GM18951 (cell line): Measurements from ENCODE around the gene SLC30A4.

ENCODE experiments used
- POLR2A ChIP-seq: IDR thresholded peaks from 4 replicates; pipeline ENCODE4 v1.6.1; 2011; ENCODE audit warnings: mild to moderate bottlenecking; ENCODE audit not compliant: insufficient read length, insufficient read depth; ENCODE audit errors: extremely low read depth
- in situ Hi-C: fragments of 300-500 bp; cut with MboI; formaldehyde crosslinking; loops from one replicate; pipeline ENCODE4 v1.12.0; 2022; ENCODE audit warnings: low sequenced_read_pairs, mixed read lengths, inconsistent platforms; ENCODE audit not compliant: unreplicated experiment

SLC30A4 gene

DNA sequence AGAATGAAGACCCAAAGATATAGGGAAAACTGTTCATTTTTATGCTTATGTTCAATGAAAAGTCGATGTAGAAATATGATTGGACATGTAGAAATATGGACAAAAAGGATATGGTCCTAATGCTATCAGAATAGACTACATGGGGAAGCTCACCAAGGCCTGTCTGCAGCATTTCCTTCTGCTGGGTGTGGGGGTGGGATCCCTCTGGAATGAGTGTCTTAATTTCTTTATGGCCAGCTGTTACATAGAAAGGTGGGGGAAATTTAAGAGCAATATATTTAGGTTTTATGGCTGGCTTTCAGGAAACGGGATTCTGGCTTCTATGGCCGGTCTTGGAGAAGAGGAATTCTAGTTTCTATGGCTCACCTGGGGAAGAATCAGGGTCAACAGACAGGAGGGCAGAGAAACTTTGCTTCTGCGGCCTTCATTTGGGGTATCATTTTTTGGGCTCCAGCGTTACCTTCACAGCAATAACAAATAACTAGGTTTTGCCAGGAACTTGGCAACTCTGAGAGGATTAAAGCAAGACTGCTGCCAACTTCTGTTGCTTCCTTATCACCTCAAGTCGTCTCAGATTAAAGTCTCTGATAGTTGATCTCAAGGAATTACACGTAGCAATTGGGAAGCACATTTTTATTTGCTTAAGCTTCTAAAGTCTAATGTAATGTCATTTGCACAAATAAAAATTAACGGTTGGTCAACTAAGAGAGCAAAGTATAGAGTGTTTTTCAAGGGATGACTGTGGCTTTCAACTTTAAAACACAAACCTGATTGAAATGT is 87.2 kb downstream of the SLC30A4 start:
- TF ChIP-seq POLR2A, result no peak
- in situ Hi-C loops, result no loop called here

DNA sequence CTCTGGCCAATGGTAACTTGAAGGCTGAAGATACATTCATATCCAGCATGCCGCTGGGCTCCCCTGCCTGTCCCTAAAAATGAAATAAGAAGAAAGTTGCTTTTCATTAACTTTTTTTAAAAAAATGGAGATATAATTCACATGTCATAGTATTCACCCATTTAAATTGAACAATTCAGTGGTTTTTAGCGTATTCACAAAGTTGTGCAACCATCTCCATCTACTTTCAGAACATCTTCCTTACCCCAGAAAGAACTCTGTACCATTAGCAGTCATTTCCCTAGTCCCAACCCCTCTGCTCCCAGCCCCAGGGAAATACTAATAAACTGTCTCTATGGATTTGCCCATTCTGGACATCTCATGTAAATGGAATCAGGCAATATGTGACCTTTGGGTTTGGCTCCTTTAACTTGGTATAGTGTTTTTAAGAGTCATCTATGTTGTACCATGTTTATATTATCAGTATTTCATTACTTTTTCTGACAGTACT is 88.4 kb downstream of the SLC30A4 start:
- TF ChIP-seq POLR2A, result no peak
- in situ Hi-C loops, result no loop called here

DNA sequence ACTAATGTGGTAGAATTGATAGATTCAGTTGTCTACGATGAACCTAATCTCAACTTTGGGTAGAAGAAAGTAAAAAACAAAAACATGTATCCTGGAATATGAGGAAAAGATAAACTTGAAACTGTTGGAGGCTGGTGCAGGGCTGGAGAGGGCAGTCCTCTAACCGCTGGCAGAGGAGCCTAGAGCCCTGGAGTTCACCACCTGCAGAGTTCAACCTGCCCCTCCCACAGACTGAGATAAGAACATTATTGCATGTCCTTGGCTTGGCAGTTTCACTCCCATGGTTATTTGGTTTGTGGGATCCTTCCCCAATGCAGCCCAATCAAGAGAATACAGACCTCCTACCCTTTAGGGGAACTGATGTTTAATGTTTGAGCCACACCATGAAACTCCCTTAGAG is 91.0 kb downstream of the SLC30A4 start:
- in situ Hi-C loops, result no loop called here
- no peak for TF ChIP-seq POLR2A

DNA sequence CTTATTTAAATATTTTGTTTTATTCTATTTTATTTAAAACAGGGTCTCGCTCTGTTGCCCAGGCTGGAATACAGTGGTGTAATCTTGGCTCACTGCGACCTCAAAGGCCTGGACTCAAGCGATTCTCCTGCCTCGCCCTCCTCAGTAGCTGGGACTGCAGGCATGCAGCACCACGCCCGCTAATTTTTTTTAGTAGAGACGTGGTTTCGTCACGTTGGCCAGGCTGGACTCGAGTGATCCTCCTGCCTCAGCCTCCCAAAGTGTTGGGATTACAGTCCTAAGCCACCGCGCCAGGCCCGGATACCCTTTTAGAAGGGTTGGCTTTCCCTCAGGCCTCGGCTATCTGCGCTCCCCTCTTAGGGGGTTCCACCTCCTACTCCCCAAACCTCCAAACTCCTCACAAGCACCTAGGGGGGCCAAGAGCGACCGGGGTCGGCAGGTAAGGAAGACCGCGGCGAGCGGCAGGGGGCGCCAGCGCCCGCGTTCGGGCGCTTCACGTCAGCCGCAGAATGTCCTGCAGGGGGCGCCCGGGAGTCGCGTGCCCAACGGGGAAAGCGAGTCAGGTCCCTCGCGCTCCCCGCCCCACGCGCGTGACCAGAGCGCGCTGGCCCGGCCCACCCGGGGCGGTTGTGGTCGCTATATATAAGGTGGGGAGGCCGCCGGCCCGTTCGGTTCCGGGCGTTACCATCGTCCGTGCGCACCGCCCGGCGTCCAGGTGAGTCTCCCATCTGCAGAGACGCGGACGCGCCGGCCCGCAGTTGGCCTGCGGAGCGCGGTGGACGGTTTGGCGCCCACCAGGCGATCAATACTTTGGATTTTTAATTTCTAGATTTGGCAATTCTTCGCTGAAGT is 92.4 kb downstream of the SLC30A4 start:
- in situ Hi-C loops, result no loop called here

More for the DNA sequence above, 92.4 kb downstream of the SLC30A4 start:
- no peak for TF ChIP-seq POLR2A
